K562 (cell line): ENCODE measurements around the gene AP1S3. TPM values are rescaled to one million over a fixed set of nuclear protein-coding genes. Genes with fewer than 3 reads are reported as not detected.

Experiments used
- ATAC-seq: fragments of 200-7000 bp; cut with Tn5 transposase; 3 replicates; pipeline ENCODE4 v1.9.1; 2020; ENCODE audit warnings: moderate library complexity
- BruUV-seq: library from RNA; stranded (reverse); fragments of 400-500 nt; replicated peaks from 2 replicates; lab custom pipeline; 2021; lab: Mats Ljungman, UMichigan
- CTCF ChIA-PET: fragments of 300-600 bp; formaldehyde crosslinking; extraction: SDS; loops from one replicate; lab custom pipeline; 2021; ENCODE audit warnings: low intra/inter-chr PET ratio; lab: Yijun Ruan, JAX
- POLR2A ChIA-PET: fragments of 300-600, 350-650 bp; sonication (Branson Sonifier 250); formaldehyde crosslinking; extraction: SDS; loops from one replicate; lab custom pipeline; 2021; ENCODE audit warnings: antibody characterized with exemption, inconsistent platforms; lab: Yijun Ruan, JAX
- DNase-seq, 4 experiments: peaks; one replicate each; pipeline versions ENCODE4 v3.0.0 to v3.0.0-alpha.2; 2011 to 2018; ENCODE audit warnings: low spot score in 3 of 4, mixed read lengths in 3 of 4; ENCODE audit errors: extremely low read depth in 1 of 4
- FAIRE-seq: peaks from 2 replicates; lab custom pipeline; 2011; peaks lifted over from hg19 to GRCh38; lab: Jason Lieb, UNC
- H2AFZ ChIP-seq: 2 replicates; pipeline ENCODE4 v1.6.0; 2011; ENCODE audit warnings: low read depth, low read length, control low read depth, inconsistent platforms
- H3K27ac ChIP-seq: fragments of 200-600 bp; 3 replicates; pipeline ENCODE4 v1.8.0; 2011; ENCODE audit warnings: low read depth, mild to moderate bottlenecking, control low read depth, inconsistent platforms, low read length, moderate library complexity, mixed read lengths; ENCODE audit errors: extremely low read depth
- H3K27me3 ChIP-seq, 2 experiments: fragments of 300-600 bp in 1 of 2; 2 replicates in 1 of 2; 3 replicates in 1 of 2; pipeline versions ENCODE4 v1.6.0 to v1.8.0; 2011; ENCODE audit warnings: inconsistent platforms in 2 of 2, low read length in 2 of 2, mild to moderate bottlenecking in 1 of 2, mixed read lengths in 1 of 2, moderate library complexity in 1 of 2; ENCODE audit not compliant: control insufficient read depth in 2 of 2, insufficient read depth in 2 of 2
- H3K36me3 ChIP-seq: fragments of 300-600 bp; 3 replicates; pipeline ENCODE4 v1.8.0; 2011; ENCODE audit warnings: mild to moderate bottlenecking, low read length, inconsistent platforms; ENCODE audit not compliant: control insufficient read depth, insufficient read depth
- H3K4me1 ChIP-seq, 2 experiments: fragments of 200-600 bp in 1 of 2; replicated peaks in 1 of 2; 2 replicates in 1 of 2; 3 replicates in 1 of 2; pipeline versions ENCODE4 v1.5.1 to v1.8.0; 2011; ENCODE audit warnings: inconsistent platforms in 2 of 2, low read length in 2 of 2, mild to moderate bottlenecking in 1 of 2, mixed read lengths in 1 of 2, moderate library complexity in 1 of 2; ENCODE audit not compliant: control insufficient read depth in 2 of 2, insufficient read depth in 2 of 2
- H3K4me2 ChIP-seq: 2 replicates; pipeline ENCODE4 v1.6.1; 2011; ENCODE audit warnings: low read length, control low read depth, inconsistent platforms, mixed read lengths; ENCODE audit not compliant: insufficient read depth
- H3K4me3 ChIP-seq: fragments of 200-600 bp; sonication (generic), shearing (Covaris generic); 2 replicates; pipeline ENCODE4 v1.5.1; 2016; ENCODE audit warnings: control low read depth, inconsistent platforms
- H3K79me2 ChIP-seq: fragments of 200-600 bp; 3 replicates; pipeline ENCODE4 v1.8.0; 2011; ENCODE audit warnings: low read length, inconsistent platforms; ENCODE audit not compliant: control insufficient read depth, insufficient read depth
- H3K9ac ChIP-seq, 2 experiments: 2 replicates each; pipeline versions ENCODE4 v1.6.0 to v1.6.1; 2011; ENCODE audit warnings: low read depth in 2 of 2, low read length in 2 of 2, control low read depth in 1 of 2, inconsistent platforms in 1 of 2, mild to moderate bottlenecking in 1 of 2, mixed read lengths in 1 of 2; ENCODE audit not compliant: insufficient read depth in 1 of 2
- H3K9me1 ChIP-seq: one replicate; pipeline ENCODE4 v1.6.0; 2011; ENCODE audit warnings: inconsistent platforms, mild to moderate bottlenecking, low read length, moderate library complexity; ENCODE audit not compliant: control insufficient read depth, insufficient read depth
- H3K9me3 ChIP-seq: replicated peaks from 2 replicates; pipeline ENCODE4 v1.5.1; 2011; ENCODE audit warnings: low read depth, low read length, inconsistent platforms; ENCODE audit not compliant: control insufficient read depth, insufficient read depth
- H4K20me1 ChIP-seq: replicated peaks from 2 replicates; pipeline ENCODE4 v1.6.1; 2011; ENCODE audit warnings: low read length, inconsistent platforms, mixed read lengths; ENCODE audit not compliant: control insufficient read depth, insufficient read depth
- ELF2 ChIP-seq: fragments of 250-450 bp; sonication (Bioruptor Pico); IDR thresholded peaks from 2 replicates; pipeline ENCODE4 v1.5.0; 2021; ENCODE audit warnings: mild to moderate bottlenecking
- FOXK2 ChIP-seq, 2 experiments: fragments of 450-650 bp; IDR thresholded peaks in 1 of 2; conservative IDR thresholded peaks in 1 of 2; 2 replicates each; pipeline ENCODE4 v1.6.1; 2016; ENCODE audit warnings: low read depth in 2 of 2, mild to moderate bottlenecking in 1 of 2
- HIVEP1 ChIP-seq: fragments of 250-450 bp; sonication (Bioruptor Pico); IDR thresholded peaks from 2 replicates; pipeline ENCODE4 v1.4.0; 2020; ENCODE audit warnings: mild to moderate bottlenecking
- HLTF ChIP-seq: fragments of 450-650 bp; IDR thresholded peaks from 2 replicates; pipeline ENCODE4 v1.6.1; 2016
- KLF6 ChIP-seq: fragments of 250-450 bp; sonication (Bioruptor Pico); IDR thresholded peaks from 2 replicates; pipeline ENCODE4 v1.4.0; 2020; ENCODE audit warnings: mild to moderate bottlenecking, moderate library complexity, borderline replicate concordance
- NCOA6 ChIP-seq: fragments of 450-650 bp; IDR thresholded peaks from 2 replicates; pipeline ENCODE4 v1.6.1; 2017; ENCODE audit warnings: mild to moderate bottlenecking
- PPARD ChIP-seq: fragments of 250-450 bp; sonication (Bioruptor Pico); IDR thresholded peaks from 2 replicates; pipeline ENCODE4 v1.8.0; 2022; ENCODE audit warnings: inconsistent platforms, mild to moderate bottlenecking, moderate library complexity
- SMARCE1 ChIP-seq: fragments of 450-650 bp; IDR thresholded peaks from 2 replicates; pipeline ENCODE4 v1.7.1; 2016; ENCODE audit warnings: mild to moderate bottlenecking
- SNIP1 ChIP-seq: fragments of 450-650 bp; IDR thresholded peaks from 2 replicates; pipeline ENCODE4 v1.7.1; 2017; ENCODE audit warnings: low read depth, mild to moderate bottlenecking
- TRIM24 ChIP-seq, 2 experiments: fragments of 450-650 bp; IDR thresholded peaks; 2 replicates each; pipeline ENCODE4 v1.6.1; 2016
- ZNF224 ChIP-seq: sonication (generic); formaldehyde crosslinking; IDR thresholded peaks from 2 replicates; pipeline ENCODE4 v1.8.0; 2022; ENCODE audit warnings: mild to moderate bottlenecking, missing genetic modification reagents
- ZNF263 ChIP-seq: sonication (generic); formaldehyde crosslinking; IDR thresholded peaks from 2 replicates; pipeline ENCODE4 v1.8.0; 2022; ENCODE audit warnings: mild to moderate bottlenecking, missing genetic modification reagents, borderline replicate concordance
- ZNF436 ChIP-seq: fragments of 250-450, 450-650 bp; sonication (Bioruptor Pico); formaldehyde crosslinking; IDR thresholded peaks from 2 replicates; pipeline ENCODE4 v1.7.0; 2020; ENCODE audit warnings: mild to moderate bottlenecking
- WGBS: fragments of 100-300 bp; shearing (Covaris generic); methylation state at CpG from one replicate; pipeline ENCODE4 v1.1.6; 2016; ENCODE audit warnings: low coverage, mixed read lengths; ENCODE audit not compliant: insufficient coverage; ENCODE audit errors: missing lambda C conversion rate; 5-methylcytosine and 5-hydroxymethylcytosine counted together
- in situ Hi-C: fragments of 300-500 bp; cut with MboI; formaldehyde crosslinking; loops from 4 replicates; pipeline ENCODE4 v1.15.0; 2018; ENCODE audit warnings: inconsistent platforms, mixed read lengths
- intact Hi-C: fragments of 100-400 bp; cut with micrococcal nuclease; formaldehyde crosslinking; loops from 2 replicates; pipeline ENCODE4 v1.14.2; 2022
- polyA plus RNA-seq, 8 experiments: library from polyadenylated mRNA; depleted of rRNA in 4 of 8; stranded (reverse) in 5 of 8; unstranded in 3 of 8; fragments of >200 nt; fragmentation: Nextera tagmentation in 2 of 8; fragmentation: Illumina TruSeq in 1 of 8; extraction: Ambion mirVana in 2 of 8; extraction: Trizol in 1 of 8; gene quantifications; 2 replicates each; pipeline versions ENCODE4 v1.2.1 to v1.2.3, GENCODE V29; 2011 to 2014; ENCODE audit warnings: inconsistent platforms in 1 of 8, missing spikeins in 1 of 8
- total RNA-seq, 7 experiments: library from RNA; depleted of rRNA in 6 of 7; stranded (reverse); fragments of >200 nt in 6 of 7; fragmentation: Illumina TruSeq in 2 of 7; extraction: Trizol in 2 of 7; gene quantifications; 2 replicates each; pipeline versions ENCODE4 v1.2.1 to v1.2.3, GENCODE V29; 2011 to 2021; ENCODE audit warnings: low replicate concordance in 1 of 7
- TF ChIP-seq, protein P1 (sequence below), 2 experiments: fragments of 450-650 bp; IDR thresholded peaks; 2 replicates each; pipeline ENCODE4 v1.6.1; 2016
- TF ChIP-seq, protein P2 (sequence below): fragments of 450-650 bp; IDR thresholded peaks from 2 replicates; pipeline ENCODE4 v1.7.1; 2018; ENCODE audit warnings: mild to moderate bottlenecking, low read depth; ENCODE audit not compliant: partially characterized antibody
- TF ChIP-seq, protein P3 (sequence below), 2 experiments: IDR thresholded peaks in 1 of 2; conservative IDR thresholded peaks in 1 of 2; 2 replicates each; pipeline ENCODE4 v1.6.1; 2016; ENCODE audit warnings: low read depth in 2 of 2, mild to moderate bottlenecking in 1 of 2, missing compliant biosample characterization in 1 of 2, missing genetic modification characterization in 1 of 2, moderate library complexity in 1 of 2

The AP1S3 gene
- total and polyA plus RNA-seq, 9 of the 15 experiments (the other 6 are each of a cell fraction or from before 2014, with no cell fraction given) = 0.50 to 3.8 (median 2.1) TPM

DNA sequence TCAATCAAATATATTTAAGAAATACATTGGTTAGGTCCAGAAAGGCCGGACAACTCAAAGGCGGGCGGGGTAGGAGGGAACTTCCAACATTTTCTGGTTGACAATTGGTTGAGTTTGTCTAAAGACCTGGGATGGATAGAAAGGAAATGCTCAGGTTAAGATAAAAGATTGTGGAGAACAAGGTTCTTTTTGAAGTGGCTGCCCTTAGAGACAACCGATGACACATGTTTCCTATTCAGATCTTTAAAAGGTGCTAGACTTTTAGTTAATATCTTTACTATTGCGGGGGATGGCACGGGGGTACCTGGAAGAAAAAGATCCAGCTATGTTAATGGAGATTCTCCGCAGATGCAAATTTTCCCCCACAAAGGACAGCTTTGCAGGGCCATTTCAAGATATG is 10.0 kb upstream of the AP1S3 start:
- ChIA-PET CTCF (no interaction called here), POLR2A (no interaction called here)
- WGBS = 2% methylated on average over 7 of the region's 7 CpGs
- Histone ChIP-seq H3K9me3 (no peaks in the 10 kb centered on the region), H3K4me1 (no peaks in the 10 kb centered on the region), H3K27me3 (no peaks in the 10 kb centered on the region), H2AFZ (no peak overlapping the region), H3K4me2 (no peak overlapping the region), H3K9me1 (no peaks in the 10 kb centered on the region), H3K36me3 (no peaks in the 10 kb centered on the region), H3K27ac (no peak overlapping the region), H4K20me1 (no peaks in the 10 kb centered on the region), H3K9ac (no peak overlapping the region), H3K4me3 (no peak overlapping the region), H3K79me2 (no peaks in the 10 kb centered on the region)
- intact Hi-C loops = no loop called here
- no peak for DNase-seq
- no peak for FAIRE-seq
- no peak for ATAC-seq
- no TSS peak for BruUV-seq
- in situ Hi-C loops = no loop called here
- TF ChIP-seq SNIP1 = no peak
- no peak for TF ChIP-seq TRIM24 (IDR thresholded peaks at IDR 0.05)
- no peak for TF ChIP-seq SMARCE1
- TF ChIP-seq, protein P1, sequence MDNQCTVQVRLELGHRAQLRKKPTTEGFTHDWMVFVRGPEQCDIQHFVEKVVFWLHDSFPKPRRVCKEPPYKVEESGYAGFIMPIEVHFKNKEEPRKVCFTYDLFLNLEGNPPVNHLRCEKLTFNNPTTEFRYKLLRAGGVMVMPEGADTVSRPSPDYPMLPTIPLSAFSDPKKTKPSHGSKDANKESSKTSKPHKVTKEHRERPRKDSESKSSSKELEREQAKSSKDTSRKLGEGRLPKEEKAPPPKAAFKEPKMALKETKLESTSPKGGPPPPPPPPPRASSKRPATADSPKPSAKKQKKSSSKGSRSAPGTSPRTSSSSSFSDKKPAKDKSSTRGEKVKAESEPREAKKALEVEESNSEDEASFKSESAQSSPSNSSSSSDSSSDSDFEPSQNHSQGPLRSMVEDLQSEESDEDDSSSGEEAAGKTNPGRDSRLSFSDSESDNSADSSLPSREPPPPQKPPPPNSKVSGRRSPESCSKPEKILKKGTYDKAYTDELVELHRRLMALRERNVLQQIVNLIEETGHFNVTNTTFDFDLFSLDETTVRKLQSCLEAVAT (IDR thresholded peaks at IDR 0.05) = no peak
- TF ChIP-seq, protein P2, sequence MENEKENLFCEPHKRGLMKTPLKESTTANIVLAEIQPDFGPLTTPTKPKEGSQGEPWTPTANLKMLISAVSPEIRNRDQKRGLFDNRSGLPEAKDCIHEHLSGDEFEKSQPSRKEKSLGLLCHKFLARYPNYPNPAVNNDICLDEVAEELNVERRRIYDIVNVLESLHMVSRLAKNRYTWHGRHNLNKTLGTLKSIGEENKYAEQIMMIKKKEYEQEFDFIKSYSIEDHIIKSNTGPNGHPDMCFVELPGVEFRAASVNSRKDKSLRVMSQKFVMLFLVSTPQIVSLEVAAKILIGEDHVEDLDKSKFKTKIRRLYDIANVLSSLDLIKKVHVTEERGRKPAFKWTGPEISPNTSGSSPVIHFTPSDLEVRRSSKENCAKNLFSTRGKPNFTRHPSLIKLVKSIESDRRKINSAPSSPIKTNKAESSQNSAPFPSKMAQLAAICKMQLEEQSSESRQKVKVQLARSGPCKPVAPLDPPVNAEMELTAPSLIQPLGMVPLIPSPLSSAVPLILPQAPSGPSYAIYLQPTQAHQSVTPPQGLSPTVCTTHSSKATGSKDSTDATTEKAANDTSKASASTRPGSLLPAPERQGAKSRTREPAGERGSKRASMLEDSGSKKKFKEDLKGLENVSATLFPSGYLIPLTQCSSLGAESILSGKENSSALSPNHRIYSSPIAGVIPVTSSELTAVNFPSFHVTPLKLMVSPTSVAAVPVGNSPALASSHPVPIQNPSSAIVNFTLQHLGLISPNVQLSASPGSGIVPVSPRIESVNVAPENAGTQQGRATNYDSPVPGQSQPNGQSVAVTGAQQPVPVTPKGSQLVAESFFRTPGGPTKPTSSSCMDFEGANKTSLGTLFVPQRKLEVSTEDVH = no peak
- TF ChIP-seq, protein P3, sequence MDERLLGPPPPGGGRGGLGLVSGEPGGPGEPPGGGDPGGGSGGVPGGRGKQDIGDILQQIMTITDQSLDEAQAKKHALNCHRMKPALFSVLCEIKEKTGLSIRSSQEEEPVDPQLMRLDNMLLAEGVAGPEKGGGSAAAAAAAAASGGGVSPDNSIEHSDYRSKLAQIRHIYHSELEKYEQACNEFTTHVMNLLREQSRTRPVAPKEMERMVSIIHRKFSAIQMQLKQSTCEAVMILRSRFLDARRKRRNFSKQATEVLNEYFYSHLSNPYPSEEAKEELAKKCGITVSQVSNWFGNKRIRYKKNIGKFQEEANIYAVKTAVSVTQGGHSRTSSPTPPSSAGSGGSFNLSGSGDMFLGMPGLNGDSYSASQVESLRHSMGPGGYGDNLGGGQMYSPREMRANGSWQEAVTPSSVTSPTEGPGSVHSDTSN (CRISPR knock-in tag; IDR thresholded peaks at IDR 0.05; ENCODE audit: low read depth) = no peak
- TF ChIP-seq, protein P3 (tag; conservative IDR thresholded peaks at IDR 0.05; ENCODE audit: low read depth) = no peak
- no peak for TF ChIP-seq ZNF224
- TF ChIP-seq KLF6 (CRISPR knock-in tag) = no peak
- no peak for TF ChIP-seq FOXK2 (conservative IDR thresholded peaks at IDR 0.05 in 1 of 2, IDR thresholded peaks at IDR 0.05 in 1 of 2; ENCODE audit: low read depth in 2 of 2)
- TF ChIP-seq ELF2 (CRISPR knock-in tag) = no peak
- TF ChIP-seq PPARD (CRISPR knock-in tag) = no peak
- TF ChIP-seq HIVEP1 (CRISPR knock-in tag) = no peak
- no peak for TF ChIP-seq NCOA6
- no peak for TF ChIP-seq ZNF263
- no peak for TF ChIP-seq ZNF436
- no peak for TF ChIP-seq HLTF
